CD4-positive, alpha-beta T cell (primary cell): ENCODE data around the gene ILRUN. TPM values are rescaled to one million over a fixed set of nuclear protein-coding genes. Genes with fewer than 3 reads are reported as not detected.

Experiments used
- ATAC-seq: fragments of 200-7000 bp; cut with Tn5 transposase; one replicate; pipeline ENCODE4 v1.10.0; 2022; ENCODE audit warnings: mild to moderate bottlenecking; ENCODE audit not compliant: poor library complexity
- CTCF ChIA-PET: fragments of 350-600 bp; sonication (Branson Sonifier 250); formaldehyde crosslinking; loops from one replicate; lab custom pipeline; 2021; ENCODE audit warnings: antibody characterized with exemption, inconsistent platforms; lab: Charles Lee
- POLR2A ChIA-PET: fragments of 350-600 bp; sonication (Branson Sonifier 250); formaldehyde crosslinking; loops from one replicate; lab custom pipeline; 2021; ENCODE audit warnings: antibody characterized with exemption, inconsistent platforms; lab: Charles Lee
- DNase-seq, 14 experiments: peaks; one replicate each; pipeline ENCODE4 v3.0.0-alpha.2; 2013 to 2020; ENCODE audit warnings: mixed read lengths in 2 of 14
- H3K27ac ChIP-seq, 2 donors: one replicate each; pipeline versions ENCODE4 v1.5.1 to v1.7.0; 2013; ENCODE audit warnings: low read length in 2 of 2, low read depth in 1 of 2, mild to moderate bottlenecking in 1 of 2
- H3K27me3 ChIP-seq, 2 experiments: 1 replicate in 1 of 2; 2 replicates in 1 of 2; pipeline versions ENCODE4 v1.6.1 to v1.7.0; 2013; ENCODE audit warnings: low read length in 2 of 2, control low read depth in 1 of 2, mild to moderate bottlenecking in 1 of 2, moderate library complexity in 1 of 2; ENCODE audit not compliant: insufficient read depth in 2 of 2, control insufficient read depth in 1 of 2
- H3K36me3 ChIP-seq: one replicate; pipeline ENCODE4 v1.6.1; 2013; ENCODE audit warnings: low read length, control low read depth; ENCODE audit not compliant: insufficient read depth
- H3K4me1 ChIP-seq: one replicate; pipeline ENCODE4 v1.6.1; 2013; ENCODE audit warnings: low read length, control low read depth; ENCODE audit not compliant: insufficient read depth
- H3K4me3 ChIP-seq: one replicate; pipeline ENCODE4 v1.5.1; 2013; ENCODE audit warnings: mild to moderate bottlenecking, low read length, moderate library complexity
- H3K9me3 ChIP-seq, 2 experiments: 1 replicate in 1 of 2; 2 replicates in 1 of 2; pipeline versions ENCODE4 v1.6.1 to v1.7.0; 2013; ENCODE audit warnings: low read length in 2 of 2, mild to moderate bottlenecking in 2 of 2, control low read depth in 1 of 2, moderate library complexity in 1 of 2; ENCODE audit not compliant: control insufficient read depth in 1 of 2, insufficient read depth in 1 of 2
- H3K27ac Mint-ChIP-seq: one replicate; pipeline ENCODE4 v1.8.0; 2020; ENCODE audit warnings: mixed read lengths
- H3K27me3 Mint-ChIP-seq: one replicate; pipeline ENCODE4 v1.8.0; 2021; ENCODE audit warnings: mixed read lengths
- H3K36me3 Mint-ChIP-seq: one replicate; pipeline ENCODE4 v1.8.0; 2021; ENCODE audit warnings: low read depth, mixed read lengths
- H3K4me1 Mint-ChIP-seq: one replicate; pipeline ENCODE4 v1.8.0; 2021; ENCODE audit warnings: low read depth, mixed read lengths
- H3K4me3 Mint-ChIP-seq: one replicate; pipeline ENCODE4 v1.8.0; 2020; ENCODE audit warnings: mild to moderate bottlenecking, mixed read lengths
- H3K9me3 Mint-ChIP-seq: one replicate; pipeline ENCODE4 v1.8.0; 2020; ENCODE audit warnings: mixed read lengths
- intact Hi-C, 2 experiments: fragments of 100-400 bp; cut with DNase I in 1 of 2; cut with micrococcal nuclease in 1 of 2; formaldehyde crosslinking; loops; one replicate each; pipeline versions ENCODE4 v1.15.1 to v1.9.0; 2023 to 2025; cut with DNase I, micrococcal nuclease
- total RNA-seq, 174 experiments: library from RNA in 2 of 174; stranded (reverse) in 2 of 174; gene quantifications; one replicate each; pipeline ENCODE4 v1.2.3 and lab custom pipeline; 2021 to 2026
- TF ChIP-seq, protein P1 (sequence below): fragments of 200-600 bp; IDR thresholded peaks from one replicate; pipeline ENCODE4 v1.8.0; 2022; ENCODE audit warnings: antibody characterized with exemption, mild to moderate bottlenecking

The ILRUN gene
- total RNA-seq, 2 experiments from 2014 or later = 44.9 to 49.4 TPM

DNA sequence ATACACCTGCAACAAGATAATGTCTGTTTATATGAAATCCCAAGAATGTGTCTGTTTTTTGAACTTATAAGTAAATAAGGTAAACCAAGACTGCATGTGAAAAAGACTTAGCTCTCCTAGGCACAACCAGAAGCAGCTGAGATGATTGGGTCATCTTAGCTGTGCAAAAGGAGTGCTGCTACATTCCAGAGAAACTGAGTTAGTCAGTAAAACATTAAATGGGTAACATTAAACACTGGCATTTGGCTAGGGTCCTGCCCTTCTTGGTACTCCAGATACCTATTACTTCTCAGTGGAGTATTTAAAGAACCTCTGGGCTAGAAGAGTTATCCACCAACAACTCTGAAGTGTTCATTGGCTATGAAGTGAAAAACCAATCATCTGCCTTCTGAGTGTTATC, 47.8 kb downstream of the ILRUN start:
- DNase-seq (no peak), ATAC-seq (no peak)
- Histone ChIP-seq H3K27ac (no peak overlapping the region), H3K27me3 (no peaks in the 10 kb centered on the region), H3K9me3 (no peaks in the 10 kb centered on the region), H3K4me1 (no peaks in the 10 kb centered on the region), H3K4me3 (no peak overlapping the region), H3K36me3 (peaks cover 37% of the 10 kb centered on the region)
- peaks cover 46% of the 10 kb centered on the region for H3K4me1 Mint-ChIP-seq
- peaks cover 77% of the 10 kb centered on the region for H3K36me3 Mint-ChIP-seq
- ChIA-PET CTCF (no interaction called here), POLR2A (interaction anchor here (0.8 to 1.1 kb wide), 2 partner anchors 8 to 10 kb away, joined by 3 to 4 read pairs; no protein-coding TSS in a partner anchor)
- intact Hi-C loops = no loop called here
- H3K27ac Mint-ChIP-seq = no peak overlapping the region
- H3K9me3 Mint-ChIP-seq = no peaks in the 10 kb centered on the region
- no peaks in the 10 kb centered on the region for H3K27me3 Mint-ChIP-seq
- no peak overlapping the region for H3K4me3 Mint-ChIP-seq
- TF ChIP-seq, protein P1, sequence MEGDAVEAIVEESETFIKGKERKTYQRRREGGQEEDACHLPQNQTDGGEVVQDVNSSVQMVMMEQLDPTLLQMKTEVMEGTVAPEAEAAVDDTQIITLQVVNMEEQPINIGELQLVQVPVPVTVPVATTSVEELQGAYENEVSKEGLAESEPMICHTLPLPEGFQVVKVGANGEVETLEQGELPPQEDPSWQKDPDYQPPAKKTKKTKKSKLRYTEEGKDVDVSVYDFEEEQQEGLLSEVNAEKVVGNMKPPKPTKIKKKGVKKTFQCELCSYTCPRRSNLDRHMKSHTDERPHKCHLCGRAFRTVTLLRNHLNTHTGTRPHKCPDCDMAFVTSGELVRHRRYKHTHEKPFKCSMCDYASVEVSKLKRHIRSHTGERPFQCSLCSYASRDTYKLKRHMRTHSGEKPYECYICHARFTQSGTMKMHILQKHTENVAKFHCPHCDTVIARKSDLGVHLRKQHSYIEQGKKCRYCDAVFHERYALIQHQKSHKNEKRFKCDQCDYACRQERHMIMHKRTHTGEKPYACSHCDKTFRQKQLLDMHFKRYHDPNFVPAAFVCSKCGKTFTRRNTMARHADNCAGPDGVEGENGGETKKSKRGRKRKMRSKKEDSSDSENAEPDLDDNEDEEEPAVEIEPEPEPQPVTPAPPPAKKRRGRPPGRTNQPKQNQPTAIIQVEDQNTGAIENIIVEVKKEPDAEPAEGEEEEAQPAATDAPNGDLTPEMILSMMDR = no peak

Other genes starting within 250 kb of the ILRUN start
- gene PACSIN1, start 230.7 kb downstream of the ILRUN start, total RNA-seq = 1 to 10 TPM; 1.3 to 1.4 TPM
- under 1 TPM; 0.17 to 0.36 TPM for gene SPDEF, start 140.4 kb downstream of the ILRUN start, total RNA-seq
- 10 to 100 TPM; 54.0 to 65.5 TPM for gene SNRPC, start 60.7 kb upstream of the ILRUN start, total RNA-seq
- 1 to 10 TPM; 7.6 to 8.1 TPM for gene BLTP3A, start 95.3 kb upstream of the ILRUN start, total RNA-seq
- gene TAF11, start 191.3 kb upstream of the ILRUN start, total RNA-seq = 10 to 100 TPM; 31.5 to 38.1 TPM
- gene ANKS1A, start 192.5 kb upstream of the ILRUN start, total RNA-seq = 1 to 10 TPM; 6.4 to 6.9 TPM